Lung (tissue), 12 donors: ENCODE data around the gene CNTFR. TPM values are rescaled to one million over a fixed set of nuclear protein-coding genes. Genes with fewer than 3 reads are reported as not detected.

Source experiments
- ATAC-seq: fragments of 200-7000 bp; cut with Tn5 transposase; one replicate; pipeline ENCODE4 v1.9.1; 2020; ENCODE audit warnings: moderate number of reproducible peaks; ENCODE audit not compliant: insufficient read depth, low FRiP score
- DNase-seq, 3 donors: peaks; one replicate each; pipeline ENCODE4 v3.0.0-alpha.2; 2013 to 2017
- H3K27ac ChIP-seq, 2 donors: one replicate each; pipeline ENCODE4 v1.5.1; 2013; ENCODE audit warnings: mild to moderate bottlenecking in 2 of 2, moderate library complexity in 2 of 2, control low read depth in 1 of 2, inconsistent platforms in 1 of 2, low read depth in 1 of 2, low read length in 1 of 2
- H3K27me3 ChIP-seq, 3 donors: one replicate each; pipeline ENCODE4 v1.5.1; 2013; ENCODE audit warnings: low read length in 2 of 3; ENCODE audit not compliant: control insufficient read depth in 3 of 3, insufficient read depth in 3 of 3
- H3K36me3 ChIP-seq, 4 donors: one replicate each; pipeline ENCODE4 v1.5.1; 2013; ENCODE audit warnings: low read length in 4 of 4, mild to moderate bottlenecking in 1 of 4, moderate library complexity in 1 of 4; ENCODE audit not compliant: control insufficient read depth in 4 of 4, insufficient read depth in 4 of 4
- H3K4me1 ChIP-seq, 5 donors: one replicate each; pipeline ENCODE4 v1.5.1; 2013; ENCODE audit warnings: low read length in 5 of 5, mild to moderate bottlenecking in 2 of 5, moderate library complexity in 1 of 5; ENCODE audit not compliant: control insufficient read depth in 5 of 5, insufficient read depth in 5 of 5
- H3K4me3 ChIP-seq: one replicate; pipeline ENCODE4 v1.5.1; 2013; ENCODE audit warnings: mild to moderate bottlenecking, control low read depth, moderate library complexity
- H3K9ac ChIP-seq, 2 donors: one replicate each; pipeline ENCODE4 v1.5.1; 2013; ENCODE audit warnings: low read length in 2 of 2, control low read depth in 1 of 2; ENCODE audit not compliant: insufficient read depth in 1 of 2
- H3K9me3 ChIP-seq, 4 donors: one replicate each; pipeline ENCODE4 v1.5.1; 2013; ENCODE audit warnings: low read length in 3 of 4, mild to moderate bottlenecking in 1 of 4, moderate library complexity in 1 of 4; ENCODE audit not compliant: control insufficient read depth in 4 of 4, insufficient read depth in 3 of 4
- WGBS, 2 donors: extraction: QIAGEN DNeasy Blood & Tissue Kit; methylation state at CpG; one replicate each; pipeline ENCODE4 v1.1.7; 2013; 5-methylcytosine and 5-hydroxymethylcytosine counted together
- polyA plus RNA-seq, 2 donors: library from polyadenylated mRNA; stranded (reverse); fragments of 200-250 nt; gene quantifications; one replicate each; pipeline ENCODE4 v1.2.1, GENCODE V29; 2013
- total RNA-seq, 2 donors: library from RNA; depleted of rRNA in 1 of 2; stranded (reverse); fragments of >200 nt in 1 of 2; gene quantifications; one replicate each; pipeline ENCODE4 v1.2.1, GENCODE V29; 2014 to 2021
- TF ChIP-seq, protein P1 (sequence below): IDR thresholded peaks from 2 replicates; pipeline ENCODE4 v1.5.1; 2012; ENCODE audit warnings: mild to moderate bottlenecking; ENCODE audit errors: control extremely low read depth, extremely low read depth
- donor health status: control.
- donor health status: control.
- donor health status: Bipolar disorder and iron deficiency.
- donor health status: healthy.
- donor health status: DM: yes; HTN: yes; CAD: no.

Gene CNTFR
- total and polyA plus RNA-seq, 4 donors = 0.42 to 3.3 (median 1.3) TPM

DNA sequence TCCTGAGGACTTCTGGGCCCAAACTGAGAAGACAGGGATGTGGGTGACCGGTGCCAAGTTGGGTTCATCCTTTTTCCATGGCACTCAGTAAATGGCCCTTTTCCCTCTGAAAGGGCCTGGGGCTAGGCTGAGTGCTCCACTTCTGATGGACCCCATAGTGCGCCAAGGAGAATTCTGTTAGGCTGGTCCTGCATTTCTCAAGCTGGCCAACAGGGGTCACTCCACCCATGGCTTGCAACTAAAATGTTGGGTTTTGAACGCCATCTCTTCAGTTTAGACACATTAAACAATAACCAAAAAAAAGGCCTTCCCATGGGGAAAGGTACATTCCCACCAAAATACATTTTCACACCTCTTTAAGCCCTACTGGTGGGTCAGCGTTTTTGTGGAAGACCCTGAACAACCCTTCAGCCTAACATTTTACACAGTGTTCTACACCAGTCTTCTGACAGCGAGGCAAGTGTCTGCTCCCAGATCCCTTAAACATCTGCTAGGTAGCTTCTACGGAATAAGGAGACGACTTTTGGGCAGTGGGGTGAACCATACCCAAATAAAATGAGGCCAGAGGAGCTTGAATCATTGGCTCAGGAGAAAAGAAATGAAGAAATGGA lies 27.3 kb downstream of the CNTFR start:
- Histone ChIP-seq H3K4me1 (peaks cover 0 to 39% (median 20%) of the 10 kb centered on the region in 5 donors), H3K27ac (no peak overlapping the region), H3K36me3 (peaks cover 0 to 23% (median 10%) of the 10 kb centered on the region in 4 donors), H3K9me3 (peaks cover 0 to 7% (median 2%) of the 10 kb centered on the region in 4 donors), H3K4me3 (no peak overlapping the region), H3K27me3 (peaks cover 0 to 25% (median 0%) of the 10 kb centered on the region in 3 donors), H3K9ac (no peak overlapping the region)
- ATAC-seq (no peak), DNase-seq (no peak)
- TF ChIP-seq, protein P1, sequence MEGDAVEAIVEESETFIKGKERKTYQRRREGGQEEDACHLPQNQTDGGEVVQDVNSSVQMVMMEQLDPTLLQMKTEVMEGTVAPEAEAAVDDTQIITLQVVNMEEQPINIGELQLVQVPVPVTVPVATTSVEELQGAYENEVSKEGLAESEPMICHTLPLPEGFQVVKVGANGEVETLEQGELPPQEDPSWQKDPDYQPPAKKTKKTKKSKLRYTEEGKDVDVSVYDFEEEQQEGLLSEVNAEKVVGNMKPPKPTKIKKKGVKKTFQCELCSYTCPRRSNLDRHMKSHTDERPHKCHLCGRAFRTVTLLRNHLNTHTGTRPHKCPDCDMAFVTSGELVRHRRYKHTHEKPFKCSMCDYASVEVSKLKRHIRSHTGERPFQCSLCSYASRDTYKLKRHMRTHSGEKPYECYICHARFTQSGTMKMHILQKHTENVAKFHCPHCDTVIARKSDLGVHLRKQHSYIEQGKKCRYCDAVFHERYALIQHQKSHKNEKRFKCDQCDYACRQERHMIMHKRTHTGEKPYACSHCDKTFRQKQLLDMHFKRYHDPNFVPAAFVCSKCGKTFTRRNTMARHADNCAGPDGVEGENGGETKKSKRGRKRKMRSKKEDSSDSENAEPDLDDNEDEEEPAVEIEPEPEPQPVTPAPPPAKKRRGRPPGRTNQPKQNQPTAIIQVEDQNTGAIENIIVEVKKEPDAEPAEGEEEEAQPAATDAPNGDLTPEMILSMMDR = no peak
- WGBS, 2 donors = 78 to 82% methylated on average over 7 of the region's 7 CpGs

DNA sequence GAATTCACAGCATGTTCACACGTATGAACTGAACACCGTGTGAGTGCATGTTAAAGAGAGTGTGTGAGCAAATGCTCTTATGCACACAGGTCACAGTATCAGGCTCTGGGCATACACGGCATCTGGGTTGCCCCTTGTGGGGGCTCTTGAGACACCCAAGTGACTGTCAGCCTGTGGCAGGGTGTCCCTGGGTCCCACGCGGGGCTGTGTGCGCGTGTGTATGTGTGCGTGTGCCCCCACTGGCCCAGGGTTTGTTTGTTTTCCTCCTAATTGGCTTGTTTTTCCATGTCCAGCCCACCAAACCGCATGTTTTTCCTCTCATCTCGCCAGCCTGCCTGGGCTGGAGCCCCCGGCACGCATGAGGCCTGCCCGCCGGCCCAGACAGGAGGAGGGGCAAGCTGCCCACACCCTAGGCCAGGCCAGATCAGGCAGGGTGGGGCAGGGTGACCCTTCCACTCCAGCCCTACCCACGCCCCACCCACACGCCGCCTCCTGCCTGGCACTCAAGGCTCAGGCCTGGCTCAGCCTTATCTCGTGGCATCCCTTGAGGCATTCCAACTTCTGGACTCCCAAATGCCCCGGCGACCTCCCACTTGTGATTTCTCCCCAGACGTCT lies 28.8 kb downstream of the CNTFR start:
- H3K27ac ChIP-seq = no peak overlapping the region
- H3K4me1 ChIP-seq = peaks cover 0 to 30% (median 15%) of the 10 kb centered on the region in 5 donors
- H3K27me3 ChIP-seq = peaks cover 0 to 27% (median 0%) of the 10 kb centered on the region in 3 donors
- H3K9me3 ChIP-seq = peaks cover 0 to 7% (median 2%) of the 10 kb centered on the region in 4 donors
- H3K4me3 ChIP-seq = no peak overlapping the region
- ATAC-seq (no peak), DNase-seq (peak in 2 of 3 donors; percentile 34 to 60)
- H3K9ac ChIP-seq = no peak overlapping the region
- H3K36me3 ChIP-seq = peaks cover 0 to 24% (median 9%) of the 10 kb centered on the region in 4 donors
- 53 to 74% methylated on average over 21 of the region's 21 CpGs for WGBS, 2 donors
- TF ChIP-seq, protein P1 = no peak

DNA sequence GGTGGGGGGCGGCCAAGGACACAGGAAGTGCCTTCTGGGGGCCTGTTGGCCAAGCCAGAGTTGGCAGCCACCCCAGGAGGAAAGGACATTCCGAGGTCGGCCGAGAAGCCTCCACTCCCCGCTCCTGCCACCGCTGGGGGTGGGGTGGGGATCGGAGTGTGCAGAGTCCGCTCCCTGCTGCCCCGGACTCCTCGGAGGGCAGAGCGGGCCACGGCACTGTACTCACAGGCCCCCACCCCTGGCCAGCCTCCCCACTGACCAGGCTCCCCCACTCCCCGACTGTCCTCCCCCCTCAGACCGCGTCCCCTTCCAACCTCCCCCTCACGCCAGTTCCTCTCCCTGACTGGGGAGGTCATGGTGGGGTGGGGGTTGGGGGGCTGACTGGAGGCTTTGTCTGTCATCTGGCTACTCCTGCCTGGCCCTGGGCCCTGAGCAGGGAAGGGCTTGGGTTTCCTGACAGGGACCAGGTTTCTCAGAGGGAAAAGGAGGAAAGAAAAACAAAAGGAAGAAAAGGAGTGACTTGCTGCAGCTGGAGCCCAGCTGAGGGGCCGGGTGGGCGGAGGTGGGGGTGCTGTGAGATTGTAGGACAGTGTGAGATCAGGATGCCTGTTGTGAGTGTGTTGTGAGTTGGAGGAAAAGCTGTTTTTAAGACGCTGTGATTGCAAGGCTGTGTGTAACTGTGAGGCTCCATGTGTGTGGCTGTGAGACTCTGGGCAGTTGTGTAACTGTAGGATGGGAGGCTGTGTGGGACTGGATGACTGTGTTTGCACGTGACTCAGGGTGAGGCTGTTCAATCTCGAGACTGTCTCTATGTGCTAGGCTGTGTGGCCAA lies 29.7 kb downstream of the CNTFR start:
- 24% methylated on average over 14 to 21 of the region's 21 CpGs for WGBS, 2 donors
- H3K27ac ChIP-seq = no peak overlapping the region
- TF ChIP-seq, protein P1 = no peak

More for the DNA sequence above, 29.7 kb downstream of the CNTFR start:
- peaks cover 0 to 24% (median 8%) of the 10 kb centered on the region in 4 donors for H3K36me3 ChIP-seq
- ATAC-seq (peak; percentile 59), DNase-seq (peak; percentile 67 to 84 (median 72))
- H3K27me3 ChIP-seq = peaks cover 0 to 29% (median 0%) of the 10 kb centered on the region in 3 donors
- peaks cover 0 to 7% (median 2%) of the 10 kb centered on the region in 4 donors for H3K9me3 ChIP-seq
- no peak overlapping the region for H3K9ac ChIP-seq
- no peak overlapping the region for H3K4me3 ChIP-seq
- H3K4me1 ChIP-seq = peaks cover 0 to 38% (median 22%) of the 10 kb centered on the region in 5 donors
